ENCODE data around the gene ADH1B. TPM values are rescaled to one million over a fixed set of nuclear protein-coding genes. Genes with fewer than 3 reads are reported as not detected.

The ADH1B gene
- total and polyA plus RNA-seq, 2 experiments from 2014 or later = not detected

DNA sequence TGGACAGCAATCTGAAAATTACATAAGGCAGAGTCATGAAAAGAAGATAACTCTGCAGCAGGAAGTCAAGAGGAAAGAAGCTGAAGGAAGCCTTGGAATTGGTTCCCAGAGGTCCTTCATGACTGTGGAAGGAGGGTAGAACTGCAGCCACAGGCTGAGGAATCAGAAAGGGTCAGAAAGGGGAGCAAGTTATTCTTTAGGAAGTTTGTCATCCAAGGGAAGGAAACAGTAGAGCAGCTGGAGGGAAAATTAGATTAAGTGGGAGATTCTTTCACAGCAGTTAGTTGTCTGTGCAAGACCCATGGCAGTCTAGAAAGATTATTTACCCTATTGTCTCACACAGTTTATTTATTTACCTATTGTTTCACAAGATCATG lies 40.7 kb upstream of the ADH1B start (continued):
- TF ChIP-seq, protein P1, sequence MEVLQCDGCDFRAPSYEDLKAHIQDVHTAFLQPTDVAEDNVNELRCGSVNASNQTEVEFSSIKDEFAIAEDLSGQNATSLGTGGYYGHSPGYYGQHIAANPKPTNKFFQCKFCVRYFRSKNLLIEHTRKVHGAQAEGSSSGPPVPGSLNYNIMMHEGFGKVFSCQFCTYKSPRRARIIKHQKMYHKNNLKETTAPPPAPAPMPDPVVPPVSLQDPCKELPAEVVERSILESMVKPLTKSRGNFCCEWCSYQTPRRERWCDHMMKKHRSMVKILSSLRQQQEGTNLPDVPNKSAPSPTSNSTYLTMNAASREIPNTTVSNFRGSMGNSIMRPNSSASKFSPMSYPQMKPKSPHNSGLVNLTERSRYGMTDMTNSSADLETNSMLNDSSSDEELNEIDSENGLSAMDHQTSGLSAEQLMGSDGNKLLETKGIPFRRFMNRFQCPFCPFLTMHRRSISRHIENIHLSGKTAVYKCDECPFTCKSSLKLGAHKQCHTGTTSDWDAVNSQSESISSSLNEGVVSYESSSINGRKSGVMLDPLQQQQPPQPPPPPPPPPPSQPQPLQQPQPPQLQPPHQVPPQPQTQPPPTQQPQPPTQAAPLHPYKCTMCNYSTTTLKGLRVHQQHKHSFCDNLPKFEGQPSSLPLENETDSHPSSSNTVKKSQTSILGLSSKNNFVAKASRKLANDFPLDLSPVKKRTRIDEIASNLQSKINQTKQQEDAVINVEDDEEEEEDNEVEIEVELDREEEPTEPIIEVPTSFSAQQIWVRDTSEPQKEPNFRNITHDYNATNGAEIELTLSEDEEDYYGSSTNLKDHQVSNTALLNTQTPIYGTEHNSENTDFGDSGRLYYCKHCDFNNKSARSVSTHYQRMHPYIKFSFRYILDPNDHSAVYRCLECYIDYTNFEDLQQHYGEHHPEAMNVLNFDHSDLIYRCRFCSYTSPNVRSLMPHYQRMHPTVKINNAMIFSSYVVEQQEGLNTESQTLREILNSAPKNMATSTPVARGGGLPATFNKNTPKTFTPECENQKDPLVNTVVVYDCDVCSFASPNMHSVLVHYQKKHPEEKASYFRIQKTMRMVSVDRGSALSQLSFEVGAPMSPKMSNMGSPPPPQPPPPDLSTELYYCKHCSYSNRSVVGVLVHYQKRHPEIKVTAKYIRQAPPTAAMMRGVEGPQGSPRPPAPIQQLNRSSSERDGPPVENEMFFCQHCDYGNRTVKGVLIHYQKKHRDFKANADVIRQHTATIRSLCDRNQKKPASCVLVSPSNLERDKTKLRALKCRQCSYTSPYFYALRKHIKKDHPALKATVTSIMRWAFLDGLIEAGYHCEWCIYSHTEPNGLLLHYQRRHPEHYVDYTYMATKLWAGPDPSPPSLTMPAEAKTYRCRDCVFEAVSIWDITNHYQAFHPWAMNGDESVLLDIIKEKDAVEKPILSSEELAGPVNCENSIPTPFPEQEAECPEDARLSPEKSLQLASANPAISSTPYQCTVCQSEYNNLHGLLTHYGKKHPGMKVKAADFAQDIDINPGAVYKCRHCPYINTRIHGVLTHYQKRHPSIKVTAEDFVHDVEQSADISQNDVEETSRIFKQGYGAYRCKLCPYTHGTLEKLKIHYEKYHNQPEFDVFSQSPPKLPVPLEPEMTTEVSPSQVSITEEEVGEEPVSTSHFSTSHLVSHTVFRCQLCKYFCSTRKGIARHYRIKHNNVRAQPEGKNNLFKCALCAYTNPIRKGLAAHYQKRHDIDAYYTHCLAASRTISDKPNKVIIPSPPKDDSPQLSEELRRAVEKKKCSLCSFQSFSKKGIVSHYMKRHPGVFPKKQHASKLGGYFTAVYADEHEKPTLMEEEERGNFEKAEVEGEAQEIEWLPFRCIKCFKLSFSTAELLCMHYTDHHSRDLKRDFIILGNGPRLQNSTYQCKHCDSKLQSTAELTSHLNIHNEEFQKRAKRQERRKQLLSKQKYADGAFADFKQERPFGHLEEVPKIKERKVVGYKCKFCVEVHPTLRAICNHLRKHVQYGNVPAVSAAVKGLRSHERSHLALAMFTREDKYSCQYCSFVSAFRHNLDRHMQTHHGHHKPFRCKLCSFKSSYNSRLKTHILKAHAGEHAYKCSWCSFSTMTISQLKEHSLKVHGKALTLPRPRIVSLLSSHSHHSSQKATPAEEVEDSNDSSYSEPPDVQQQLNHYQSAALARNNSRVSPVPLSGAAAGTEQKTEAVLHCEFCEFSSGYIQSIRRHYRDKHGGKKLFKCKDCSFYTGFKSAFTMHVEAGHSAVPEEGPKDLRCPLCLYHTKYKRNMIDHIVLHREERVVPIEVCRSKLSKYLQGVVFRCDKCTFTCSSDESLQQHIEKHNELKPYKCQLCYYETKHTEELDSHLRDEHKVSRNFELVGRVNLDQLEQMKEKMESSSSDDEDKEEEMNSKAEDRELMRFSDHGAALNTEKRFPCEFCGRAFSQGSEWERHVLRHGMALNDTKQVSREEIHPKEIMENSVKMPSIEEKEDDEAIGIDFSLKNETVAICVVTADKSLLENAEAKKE (CRISPR knock-in tag; IDR thresholded peaks at IDR 0.05) = no peak
- TF ChIP-seq, protein P2, sequence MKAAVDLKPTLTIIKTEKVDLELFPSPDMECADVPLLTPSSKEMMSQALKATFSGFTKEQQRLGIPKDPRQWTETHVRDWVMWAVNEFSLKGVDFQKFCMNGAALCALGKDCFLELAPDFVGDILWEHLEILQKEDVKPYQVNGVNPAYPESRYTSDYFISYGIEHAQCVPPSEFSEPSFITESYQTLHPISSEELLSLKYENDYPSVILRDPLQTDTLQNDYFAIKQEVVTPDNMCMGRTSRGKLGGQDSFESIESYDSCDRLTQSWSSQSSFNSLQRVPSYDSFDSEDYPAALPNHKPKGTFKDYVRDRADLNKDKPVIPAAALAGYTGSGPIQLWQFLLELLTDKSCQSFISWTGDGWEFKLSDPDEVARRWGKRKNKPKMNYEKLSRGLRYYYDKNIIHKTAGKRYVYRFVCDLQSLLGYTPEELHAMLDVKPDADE (IDR thresholded peaks at IDR 0.05) = no peak
- TF ChIP-seq, protein P3, sequence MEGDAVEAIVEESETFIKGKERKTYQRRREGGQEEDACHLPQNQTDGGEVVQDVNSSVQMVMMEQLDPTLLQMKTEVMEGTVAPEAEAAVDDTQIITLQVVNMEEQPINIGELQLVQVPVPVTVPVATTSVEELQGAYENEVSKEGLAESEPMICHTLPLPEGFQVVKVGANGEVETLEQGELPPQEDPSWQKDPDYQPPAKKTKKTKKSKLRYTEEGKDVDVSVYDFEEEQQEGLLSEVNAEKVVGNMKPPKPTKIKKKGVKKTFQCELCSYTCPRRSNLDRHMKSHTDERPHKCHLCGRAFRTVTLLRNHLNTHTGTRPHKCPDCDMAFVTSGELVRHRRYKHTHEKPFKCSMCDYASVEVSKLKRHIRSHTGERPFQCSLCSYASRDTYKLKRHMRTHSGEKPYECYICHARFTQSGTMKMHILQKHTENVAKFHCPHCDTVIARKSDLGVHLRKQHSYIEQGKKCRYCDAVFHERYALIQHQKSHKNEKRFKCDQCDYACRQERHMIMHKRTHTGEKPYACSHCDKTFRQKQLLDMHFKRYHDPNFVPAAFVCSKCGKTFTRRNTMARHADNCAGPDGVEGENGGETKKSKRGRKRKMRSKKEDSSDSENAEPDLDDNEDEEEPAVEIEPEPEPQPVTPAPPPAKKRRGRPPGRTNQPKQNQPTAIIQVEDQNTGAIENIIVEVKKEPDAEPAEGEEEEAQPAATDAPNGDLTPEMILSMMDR (conservative IDR thresholded peaks at IDR 0.05; ENCODE audit: low read depth in 2 of 2) = no peak
- TF ChIP-seq NANOG (IDR thresholded peaks at IDR 0.05; ENCODE audit: borderline replicate concordance) = no peak
- TF ChIP-seq ZNF331 (CRISPR knock-in tag; IDR thresholded peaks at IDR 0.05; ENCODE audit: low read depth) = no peak
- TF ChIP-seq POLR2AphosphoS5 (IDR thresholded peaks at IDR 0.05; ENCODE audit: low read depth) = no peak
- TF ChIP-seq ZNF114 (CRISPR knock-in tag; IDR thresholded peaks at IDR 0.05) = no peak

Measured in GM23338 (cell line).